Fibroblast of lung (primary cell): ENCODE measurements around the gene GPC5. TPM values are rescaled to one million over a fixed set of nuclear protein-coding genes. Genes with fewer than 3 reads are reported as not detected.

Source experiments
- DNase-seq, 2 donors: peaks; one replicate each; pipeline versions ENCODE4 v3.0.0 to v3.0.0-alpha.2; 2010; ENCODE audit warnings: low read depth in 2 of 2
- H2AFZ ChIP-seq: 2 replicates; pipeline ENCODE4 v1.5.1; 2012; ENCODE audit warnings: low read length, control low read depth, inconsistent platforms
- H3K27ac ChIP-seq: 2 replicates; pipeline ENCODE4 v1.5.1; 2011; ENCODE audit warnings: low read length, control low read depth; ENCODE audit not compliant: insufficient read depth
- H3K27me3 ChIP-seq: 2 replicates; pipeline ENCODE4 v1.5.1; 2011; ENCODE audit warnings: mild to moderate bottlenecking, low read length; ENCODE audit not compliant: control insufficient read depth, insufficient read depth
- H3K36me3 ChIP-seq: 2 replicates; pipeline ENCODE4 v1.5.1; 2011; ENCODE audit warnings: low read length; ENCODE audit not compliant: control insufficient read depth, insufficient read depth
- H3K4me1 ChIP-seq: 2 replicates; pipeline ENCODE4 v1.5.1; 2011; ENCODE audit warnings: low read length; ENCODE audit not compliant: control insufficient read depth, insufficient read depth; ENCODE audit errors: extremely low read depth
- H3K4me2 ChIP-seq: 2 replicates; pipeline ENCODE4 v1.5.1; 2011; ENCODE audit warnings: low read length, control low read depth; ENCODE audit not compliant: insufficient read depth; ENCODE audit errors: extremely low read depth
- H3K4me3 ChIP-seq, 4 experiments: fragments of 200-600 bp in 1 of 4; sonication (generic) in 1 of 4; replicated peaks in 1 of 4; 2 replicates each; pipeline ENCODE4 v1.5.1; 2011 to 2016; ENCODE audit warnings: low read length in 4 of 4, low read depth in 3 of 4, mild to moderate bottlenecking in 3 of 4, control low read depth in 2 of 4, inconsistent platforms in 1 of 4, mixed read lengths in 1 of 4; ENCODE audit not compliant: insufficient read depth in 1 of 4; ENCODE audit errors: control extremely low read depth in 1 of 4
- H3K79me2 ChIP-seq: 2 replicates; pipeline ENCODE4 v1.5.1; 2012; ENCODE audit warnings: mild to moderate bottlenecking, low read length, inconsistent platforms; ENCODE audit not compliant: control insufficient read depth, insufficient read depth
- H3K9ac ChIP-seq: 2 replicates; pipeline ENCODE4 v1.5.1; 2011; ENCODE audit warnings: mild to moderate bottlenecking, low read length, control low read depth; ENCODE audit not compliant: insufficient read depth
- H3K9me3 ChIP-seq: 2 replicates; pipeline ENCODE4 v1.5.1; 2012; ENCODE audit warnings: low read depth, low read length; ENCODE audit not compliant: control insufficient read depth, insufficient read depth
- H4K20me1 ChIP-seq: 2 replicates; pipeline ENCODE4 v1.5.1; 2011; ENCODE audit warnings: low read length; ENCODE audit not compliant: control insufficient read depth, insufficient read depth; ENCODE audit errors: extremely low read depth
- CTCF ChIP-seq, 2 donors: IDR thresholded peaks in 1 of 2; conservative IDR thresholded peaks in 1 of 2; 1 replicate in 1 of 2; 2 replicates in 1 of 2; pipeline ENCODE4 v1.5.1; 2011 to 2012; ENCODE audit warnings: low read length in 2 of 2, control low read depth in 1 of 2, inconsistent platforms in 1 of 2, low read depth in 1 of 2, mild to moderate bottlenecking in 1 of 2
- EZH2 ChIP-seq: IDR thresholded peaks from 2 replicates; pipeline ENCODE4 v1.5.1; 2012; ENCODE audit warnings: low read length, control low read depth, mild to moderate bottlenecking; ENCODE audit errors: missing control alignments
- polyA plus RNA-seq, 2 donors: library from polyadenylated mRNA; depleted of rRNA in 1 of 2; stranded (reverse) in 1 of 2; unstranded in 1 of 2; fragments of >200 nt; gene quantifications; 2 replicates each; pipeline ENCODE4 v1.2.1, GENCODE V29; 2011 to 2012; ENCODE audit warnings: missing spikeins in 1 of 2
- total RNA-seq: library from RNA; depleted of rRNA; stranded (reverse); fragments of >200 nt; gene quantifications from 2 replicates; pipeline ENCODE4 v1.2.1, GENCODE V29; 2014

The GPC5 gene
- total and polyA plus RNA-seq, 2 donors (not counting 1 experiment from before 2014, with no cell fraction given): 0.17 TPM; not detected in 1

GRCh38 chr13:92262100-92262788 lies 863.8 kb downstream of the GPC5 start:
- H2AFZ ChIP-seq: no peak overlapping the region

GRCh38 chr13:92265408-92265807 lies 867.0 kb downstream of the GPC5 start:
- Histone ChIP-seq H2AFZ (no peak overlapping the region), H3K27ac (no peak overlapping the region), H3K4me2 (no peak overlapping the region), H3K79me2 (no peaks in the 10 kb centered on the region), H4K20me1 (no peaks in the 10 kb centered on the region), H3K27me3 (no peaks in the 10 kb centered on the region), H3K9me3 (no peaks in the 10 kb centered on the region), H3K4me1 (no peaks in the 10 kb centered on the region), H3K36me3 (no peaks in the 10 kb centered on the region), H3K4me3 (no peak overlapping the region), H3K9ac (no peak overlapping the region)
- TF ChIP-seq CTCF (conservative IDR thresholded peaks at IDR 0.05 in 1 of 2, IDR thresholded peaks at IDR 0.05 in 1 of 2; ENCODE audit: low read depth in 1 of 2, low read length in 2 of 2) (no peak), EZH2 (no peak)
- peak; percentile 54 to 58 for DNase-seq

More at GRCh38 chr13:92262100-92262788, 863.8 kb downstream of the GPC5 start:
- no peak for TF ChIP-seq EZH2
- Histone ChIP-seq H3K79me2 (no peaks in the 10 kb centered on the region), H3K9ac (no peak overlapping the region), H3K4me1 (no peaks in the 10 kb centered on the region), H3K36me3 (no peaks in the 10 kb centered on the region), H3K27ac (no peak overlapping the region), H3K27me3 (no peaks in the 10 kb centered on the region), H3K4me2 (no peak overlapping the region), H3K4me3 (no peak overlapping the region), H3K9me3 (no peaks in the 10 kb centered on the region), H4K20me1 (no peaks in the 10 kb centered on the region)
- no peak for DNase-seq

- Histone ChIP-seq H3K27ac (no peak overlapping the region), H3K4me2 (no peak overlapping the region), H4K20me1 (no peaks in the 10 kb centered on the region), H3K4me1 (no peaks in the 10 kb centered on the region), H3K27me3 (no peaks in the 10 kb centered on the region), H3K36me3 (no peaks in the 10 kb centered on the region), H3K79me2 (no peaks in the 10 kb centered on the region), H2AFZ (no peak overlapping the region), H3K9ac (no peak overlapping the region), H3K4me3 (no peak overlapping the region), H3K9me3 (no peaks in the 10 kb centered on the region)
- no peak for DNase-seq
- TF ChIP-seq CTCF (conservative IDR thresholded peaks at IDR 0.05 in 1 of 2, IDR thresholded peaks at IDR 0.05 in 1 of 2; ENCODE audit: low read depth in 1 of 2, low read length in 2 of 2): no peak
These were observed 872.6 kb downstream of the GPC5 start for GRCh38 chr13:92270990-92271389.
